NK-92 (cell line): ENCODE data around the gene PML.

Experiments used
- DNase-seq: peaks from one replicate; lab custom pipeline; 2025; ENCODE audit not compliant: unreplicated experiment; lab: John Stamatoyannopoulos, UW

The PML gene

GRCh38 chr15:74006774-74007639 is 12.5 kb downstream of the PML start:
- DNase-seq: no peak

DNA sequence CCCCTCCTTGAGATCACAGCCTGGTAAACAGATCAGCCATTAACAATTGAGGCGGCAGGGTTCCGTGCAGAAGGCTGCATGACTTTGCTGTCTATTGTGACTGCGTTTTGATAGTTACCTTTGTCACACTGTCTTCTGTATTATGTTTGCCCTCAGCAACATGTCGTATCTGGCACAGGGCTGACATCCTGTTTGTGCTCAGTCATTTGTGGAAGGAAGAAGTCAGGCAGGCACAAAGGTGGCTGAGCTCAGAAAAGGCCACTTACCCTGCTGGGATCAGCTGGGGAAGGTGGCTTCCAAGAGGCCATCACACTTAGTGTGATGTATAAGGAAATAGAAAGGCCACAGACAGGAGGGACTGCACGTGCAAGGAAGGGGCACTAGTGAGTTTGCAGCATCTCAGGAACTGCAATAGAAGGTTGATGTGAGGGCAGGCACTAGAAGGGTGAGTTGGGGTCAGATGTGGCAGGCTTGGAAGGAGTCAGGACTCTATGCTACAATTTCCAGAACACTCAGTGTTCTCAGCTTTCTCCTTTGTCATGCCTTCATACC is 13.4 kb downstream of the PML start:
- no peak for DNase-seq

DNA sequence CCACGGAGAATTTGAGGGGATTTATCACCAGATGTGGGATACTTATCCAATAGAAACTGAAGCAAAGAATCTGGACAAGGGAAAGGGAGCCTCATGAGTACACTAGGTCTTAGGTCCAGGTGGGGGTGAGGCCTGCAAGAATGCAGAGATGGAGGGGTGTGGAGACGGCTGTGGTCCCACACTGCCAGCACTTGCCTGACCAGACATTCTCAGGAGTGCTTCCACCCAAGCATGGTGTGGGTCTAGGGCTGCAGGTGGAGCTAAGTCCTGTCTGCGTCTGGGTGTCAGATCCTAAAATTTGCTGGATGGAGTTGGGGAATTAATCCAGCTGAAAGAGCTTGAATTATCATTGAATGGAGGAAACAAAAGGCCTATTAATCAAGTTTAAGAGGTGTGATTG is 14.4 kb downstream of the PML start:
- no peak for DNase-seq

GRCh38 chr15:74010929-74011540 is 16.5 kb downstream of the PML start:
- no peak for DNase-seq

- DNase-seq: no peak
These were observed 17.1 kb downstream of the PML start for GRCh38 chr15:74011610-74012009.

DNA sequence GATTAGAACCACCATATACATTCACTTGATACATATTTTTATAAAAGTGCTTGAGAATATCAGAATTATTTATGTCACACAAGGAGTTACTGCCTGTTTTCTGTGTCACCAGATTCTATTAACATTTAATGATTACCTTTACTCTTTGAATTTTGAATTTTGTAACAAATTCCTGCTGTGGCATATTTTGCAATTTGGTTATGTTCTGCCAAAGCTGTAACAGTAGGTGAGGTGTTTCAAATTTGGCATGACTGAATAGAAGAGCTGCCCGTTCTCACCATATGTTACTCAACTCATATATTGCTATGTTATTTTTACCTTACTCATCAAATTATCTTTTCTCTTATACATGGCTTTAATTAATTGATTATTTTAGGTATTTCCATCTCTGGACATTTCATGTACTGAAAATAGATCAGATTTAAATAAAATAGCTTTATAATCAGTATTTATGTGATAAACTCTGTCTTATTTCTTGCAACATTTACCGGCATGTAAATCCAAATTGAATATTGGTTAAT is 18.9 kb downstream of the PML start:
- DNase-seq: no peak

- DNase-seq: no peak
These were observed 25.2 kb downstream of the PML start for GRCh38 chr15:74019734-74020133.

DNA sequence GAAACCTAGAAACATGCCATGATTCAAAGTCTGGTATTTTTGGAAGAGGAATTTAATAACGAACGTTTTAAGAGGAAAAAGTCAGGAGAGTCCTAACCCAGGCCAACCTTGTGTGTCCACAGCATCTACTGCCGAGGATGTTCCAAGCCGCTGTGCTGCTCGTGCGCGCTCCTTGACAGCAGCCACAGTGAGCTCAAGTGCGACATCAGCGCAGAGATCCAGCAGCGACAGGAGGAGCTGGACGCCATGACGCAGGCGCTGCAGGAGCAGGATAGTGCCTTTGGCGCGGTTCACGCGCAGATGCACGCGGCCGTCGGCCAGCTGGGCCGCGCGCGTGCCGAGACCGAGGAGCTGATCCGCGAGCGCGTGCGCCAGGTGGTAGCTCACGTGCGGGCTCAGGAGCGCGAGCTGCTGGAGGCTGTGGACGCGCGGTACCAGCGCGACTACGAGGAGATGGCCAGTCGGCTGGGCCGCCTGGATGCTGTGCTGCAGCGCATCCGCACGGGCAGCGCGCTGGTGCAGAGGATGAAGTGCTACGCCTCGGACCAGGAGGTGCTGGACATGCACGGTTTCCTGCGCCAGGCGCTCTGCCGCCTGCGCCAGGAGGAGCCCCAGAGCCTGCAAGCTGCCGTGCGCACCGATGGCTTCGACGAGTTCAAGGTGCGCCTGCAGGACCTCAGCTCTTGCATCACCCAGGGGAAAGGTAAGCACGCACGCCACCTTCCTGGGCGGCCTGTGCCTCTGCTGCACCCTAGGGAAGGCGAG is 28.4 kb downstream of the PML start:
- DNase-seq: no peak

DNA sequence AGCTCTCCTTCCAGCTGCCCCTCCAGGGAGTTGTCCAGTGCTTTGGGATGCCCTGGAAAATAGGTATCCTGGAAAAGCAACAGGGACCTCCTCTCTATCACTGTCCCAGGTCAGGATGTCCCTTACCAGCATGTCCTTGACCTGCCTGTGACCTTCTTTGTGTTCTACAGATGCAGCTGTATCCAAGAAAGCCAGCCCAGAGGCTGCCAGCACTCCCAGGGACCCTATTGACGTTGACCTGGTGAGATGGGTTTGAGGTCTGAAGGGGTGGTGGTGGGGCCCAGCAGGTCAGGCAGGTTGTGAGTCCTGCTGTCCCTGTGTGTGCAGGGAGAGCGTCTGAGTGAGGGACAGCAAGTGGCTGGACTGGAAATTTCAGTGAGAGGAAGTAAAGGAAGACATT is 30.2 kb downstream of the PML start:
- DNase-seq: no peak

- no peak for DNase-seq
These were observed 30.9 kb downstream of the PML start for GRCh38 chr15:74025436-74025835.

- DNase-seq: no peak
These were observed 33.2 kb downstream of the PML start for GRCh38 chr15:74027688-74028087.

GRCh38 chr15:74028646-74029045 is 34.1 kb downstream of the PML start:
- DNase-seq: no peak

- no peak for DNase-seq
These were observed 37.5 kb downstream of the PML start for GRCh38 chr15:74032046-74032445.

GRCh38 chr15:74032606-74033561 is 38.4 kb downstream of the PML start:
- no peak for DNase-seq

DNA sequence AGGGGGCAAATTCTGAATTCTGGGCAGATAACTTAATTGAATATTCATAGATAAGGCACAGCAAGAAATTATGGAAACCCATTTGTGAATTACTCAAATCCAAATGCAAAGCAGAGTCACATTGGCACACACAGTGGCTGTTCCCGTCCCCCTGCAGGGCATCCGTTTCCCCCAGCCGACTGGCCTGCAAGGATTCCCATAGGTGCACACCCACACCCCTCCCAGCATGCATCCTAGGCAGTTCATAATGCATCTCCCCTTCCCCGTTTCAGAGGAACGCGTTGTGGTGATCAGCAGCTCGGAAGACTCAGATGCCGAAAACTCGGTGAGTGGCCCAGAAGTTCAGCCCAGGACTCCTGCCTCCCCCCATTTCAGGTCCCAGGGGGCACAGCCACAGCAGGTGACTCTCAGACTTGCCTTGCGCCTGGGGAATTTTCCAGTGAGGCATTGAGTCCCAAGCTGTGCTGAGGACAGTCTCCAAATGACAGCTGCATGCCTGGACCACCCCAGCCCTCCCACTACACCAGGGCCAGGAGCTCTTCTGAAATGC is 39.8 kb downstream of the PML start:
- no peak for DNase-seq

GRCh38 chr15:74035121-74036017 is 40.9 kb downstream of the PML start:
- DNase-seq: no peak

DNA sequence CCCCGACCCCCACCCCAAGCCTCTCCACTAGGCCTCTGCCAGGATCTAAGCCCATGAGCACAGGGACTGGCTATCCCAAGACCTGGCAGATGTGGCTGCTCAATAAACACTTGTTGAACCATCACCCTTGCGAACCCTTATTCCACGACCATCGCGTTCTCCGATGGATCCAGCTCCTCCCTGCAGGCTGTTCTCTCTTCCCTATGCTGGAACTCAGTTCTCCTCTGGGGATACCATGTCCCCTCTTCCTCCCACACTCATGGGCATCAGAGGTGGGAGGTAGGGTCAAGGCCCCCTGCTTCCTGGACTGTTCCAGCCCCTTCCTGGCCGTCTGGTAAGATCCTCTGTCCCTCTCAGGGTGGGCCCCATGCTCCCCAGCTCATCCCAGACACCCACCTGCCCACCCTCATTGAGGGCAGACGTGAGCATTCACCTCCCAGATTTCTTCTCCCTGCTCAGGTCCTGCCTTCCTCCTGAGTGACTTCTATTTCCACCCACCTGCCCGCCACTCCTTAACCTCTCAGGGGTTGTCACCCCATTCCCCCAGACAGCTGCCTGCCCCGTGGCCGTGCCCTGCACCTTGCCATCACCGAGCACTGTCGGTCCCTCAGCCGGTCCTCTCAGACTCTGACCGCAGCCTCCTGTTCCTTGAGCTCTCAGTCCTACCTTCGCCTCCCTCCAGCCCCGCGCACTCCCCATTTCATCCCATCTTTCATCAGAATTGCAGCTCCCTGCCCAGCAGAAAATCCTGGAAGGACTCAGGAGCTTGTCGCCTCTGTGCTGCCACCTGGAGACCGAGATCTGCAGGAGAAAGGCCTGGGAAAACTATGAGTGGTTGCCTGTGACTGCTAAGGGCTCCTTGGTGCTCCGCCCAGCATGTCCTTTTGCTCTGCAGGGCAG is 42.0 kb downstream of the PML start:
- DNase-seq: no peak
